GM21526 (cell line): Measurements from ENCODE around the gene RHOT2.

Experiments
- ATAC-seq: cut with Tn5 transposase; IDR thresholded peaks from one replicate; pipeline ENCODE4 v1.9.1; 2021; ENCODE audit warnings: moderate library complexity; ENCODE audit not compliant: unreplicated experiment, low FRiP score

RHOT2 gene

DNA sequence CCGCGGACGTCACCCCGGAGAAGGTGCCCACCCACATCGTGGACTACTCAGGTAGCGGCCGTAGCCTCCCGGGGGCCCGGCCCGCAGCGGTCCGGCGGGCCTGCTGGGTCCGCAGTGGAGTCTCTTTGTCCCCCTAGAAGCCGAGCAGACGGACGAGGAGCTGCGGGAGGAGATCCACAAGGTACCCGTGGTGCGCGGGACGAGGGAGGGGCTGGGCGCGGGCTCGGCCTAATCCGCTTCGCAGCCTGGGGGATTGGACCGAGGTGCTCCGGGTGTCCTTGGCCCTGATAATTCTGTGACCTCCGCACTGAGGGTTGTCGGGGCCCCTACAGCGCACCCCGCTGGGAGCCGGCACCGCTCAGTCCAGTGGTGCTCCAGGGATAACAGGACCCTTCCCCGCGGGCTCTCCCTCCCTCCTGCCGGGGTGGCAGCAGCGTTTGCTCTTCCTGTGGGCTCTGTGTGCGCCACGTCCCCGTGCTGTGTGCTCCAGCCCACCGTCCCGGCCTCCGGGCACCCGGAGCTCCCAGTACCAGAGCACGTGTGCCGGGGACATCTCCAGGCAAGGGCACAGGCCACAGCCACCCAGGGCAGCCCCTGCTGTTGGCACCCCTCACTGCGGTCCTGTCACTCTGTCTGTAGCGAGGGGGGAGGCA is 713 bp downstream of the RHOT2 start:
- no peak for ATAC-seq

- ATAC-seq = no peak
Measured at GRCh38 chr16:669666-670065, 1.7 kb downstream of the RHOT2 start.

GRCh38 chr16:670485-671352 is 2.8 kb downstream of the RHOT2 start:
- no peak for ATAC-seq

GRCh38 chr16:671353-672131 is 3.6 kb downstream of the RHOT2 start:
- ATAC-seq = no peak

DNA sequence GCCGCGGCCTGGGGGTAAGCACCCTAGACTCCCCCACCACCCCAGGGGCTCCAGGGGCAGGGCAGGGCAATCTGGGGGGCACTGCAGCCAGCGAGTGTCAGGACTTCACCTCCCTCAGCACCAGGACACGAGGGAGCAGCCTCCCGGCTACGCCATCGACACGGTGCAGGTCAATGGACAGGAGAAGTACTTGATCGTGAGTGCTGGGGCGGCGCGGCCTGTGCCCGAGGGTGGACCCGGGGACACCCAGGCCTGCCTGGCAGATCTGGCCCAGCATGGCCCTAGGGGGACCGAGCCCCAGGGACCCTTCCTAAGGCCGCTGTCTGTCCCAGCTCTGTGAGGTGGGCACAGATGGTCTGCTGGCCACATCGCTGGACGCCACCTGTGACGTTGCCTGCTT is 4.4 kb downstream of the RHOT2 start:
- ATAC-seq = no peak

- no peak for ATAC-seq
Measured at GRCh38 chr16:672851-673250, 4.9 kb downstream of the RHOT2 start.

DNA sequence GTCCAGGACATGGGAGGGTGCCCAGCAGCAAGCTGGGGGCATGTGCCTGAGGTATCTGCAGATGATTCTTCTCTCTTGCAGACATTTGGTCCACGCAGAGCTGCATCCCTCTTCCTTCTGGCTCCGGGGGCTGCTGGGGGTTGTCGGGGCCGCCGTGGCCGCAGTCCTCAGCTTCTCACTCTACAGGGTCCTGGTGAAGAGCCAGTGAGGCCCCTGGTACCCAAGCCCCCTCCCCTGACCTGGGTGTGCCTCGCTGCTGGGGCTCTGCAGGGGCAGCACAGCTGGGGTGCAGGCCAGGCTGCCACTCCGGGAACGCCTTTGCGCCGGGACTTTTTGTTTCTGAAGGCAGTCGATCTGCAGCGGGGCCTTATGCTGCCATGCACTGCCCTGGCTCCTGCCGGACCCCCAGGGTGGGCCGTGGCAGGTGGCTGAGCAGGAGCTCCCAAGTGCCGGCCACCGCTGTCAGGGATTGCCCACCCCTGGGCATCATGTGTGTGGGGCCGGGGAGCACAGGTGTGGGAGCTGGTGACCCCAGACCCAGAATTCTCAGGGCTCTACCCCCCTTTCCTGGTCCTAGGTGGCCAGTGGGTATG is 5.6 kb downstream of the RHOT2 start:
- ATAC-seq = no peak

DNA sequence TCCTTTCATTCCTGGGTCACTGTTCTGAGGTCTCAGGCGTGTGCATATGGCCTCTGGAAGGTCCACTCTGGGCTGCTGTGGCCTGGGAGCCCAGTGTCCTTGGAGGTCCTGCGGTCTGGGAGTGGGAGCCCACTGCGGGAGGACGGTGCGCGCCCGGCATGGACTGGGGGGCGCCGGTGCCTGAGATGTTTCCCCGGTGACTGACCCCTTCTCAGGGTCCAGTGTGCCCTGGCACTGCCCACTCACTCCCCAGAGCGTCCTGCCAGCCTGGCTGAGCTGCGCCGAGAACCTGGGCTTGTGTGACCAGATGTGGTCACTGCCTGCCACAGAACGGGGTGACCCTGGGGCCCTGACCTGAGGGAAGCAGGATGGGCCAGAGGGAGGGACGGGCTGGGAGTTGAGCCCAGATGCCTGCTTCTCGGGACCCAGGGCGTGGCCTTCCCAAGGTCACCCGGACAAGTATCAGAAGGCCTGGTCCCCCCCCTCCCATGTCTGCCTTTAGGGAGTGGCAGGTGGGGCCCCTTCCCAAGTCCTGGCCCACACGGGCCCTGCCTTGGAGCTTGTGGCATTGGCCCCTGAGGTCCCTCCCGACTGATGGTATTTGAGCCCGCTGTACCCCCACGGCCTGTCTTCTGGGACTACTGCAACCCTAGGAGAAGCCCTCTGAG is 6.4 kb downstream of the RHOT2 start:
- ATAC-seq = no peak

- ATAC-seq = no peak
Measured at GRCh38 chr16:674968-675883, 7.3 kb downstream of the RHOT2 start, which contains the start of gene RHBDL1. RHBDL1 (plus strand) TSS chr16:675671; CDS start chr16:675791, 120 bp downstream.

DNA sequence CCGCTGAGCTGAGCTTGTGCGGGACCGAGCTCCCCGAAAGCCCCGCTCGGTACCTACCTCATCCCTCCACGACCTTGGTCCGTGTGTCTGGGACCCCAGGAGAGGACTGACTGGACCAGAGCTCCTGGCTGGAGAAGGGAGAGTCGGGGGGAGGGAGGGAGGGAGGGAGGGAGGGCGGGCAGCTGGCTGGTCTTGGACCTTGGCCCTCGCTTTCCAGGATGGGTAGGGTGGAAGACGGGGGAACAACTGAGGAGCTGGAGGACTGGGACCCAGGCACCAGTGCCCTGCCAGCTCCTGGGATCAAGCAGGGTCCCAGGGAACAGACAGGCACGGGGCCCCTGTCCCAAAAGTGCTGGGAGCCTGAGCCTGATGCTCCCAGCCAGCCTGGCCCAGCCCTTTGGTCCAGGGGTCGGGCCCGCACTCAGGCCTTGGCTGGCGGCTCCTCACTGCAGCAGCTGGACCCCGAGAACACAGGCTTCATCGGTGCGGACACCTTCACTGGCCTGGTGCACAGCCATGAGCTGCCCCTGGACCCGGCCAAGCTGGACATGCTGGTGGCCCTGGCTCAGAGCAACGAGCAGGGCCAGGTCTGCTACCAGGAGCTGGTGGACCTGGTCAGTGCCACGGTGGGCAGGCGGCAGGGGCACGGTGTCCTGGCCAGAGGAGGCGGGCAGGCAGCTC is 8.1 kb downstream of the RHOT2 start:
- ATAC-seq = no peak

- no peak for ATAC-seq
Measured at GRCh38 chr16:676565-676902, 8.6 kb downstream of the RHOT2 start.

- no peak for ATAC-seq
Measured at GRCh38 chr16:676913-677312, 9.0 kb downstream of the RHOT2 start.

DNA sequence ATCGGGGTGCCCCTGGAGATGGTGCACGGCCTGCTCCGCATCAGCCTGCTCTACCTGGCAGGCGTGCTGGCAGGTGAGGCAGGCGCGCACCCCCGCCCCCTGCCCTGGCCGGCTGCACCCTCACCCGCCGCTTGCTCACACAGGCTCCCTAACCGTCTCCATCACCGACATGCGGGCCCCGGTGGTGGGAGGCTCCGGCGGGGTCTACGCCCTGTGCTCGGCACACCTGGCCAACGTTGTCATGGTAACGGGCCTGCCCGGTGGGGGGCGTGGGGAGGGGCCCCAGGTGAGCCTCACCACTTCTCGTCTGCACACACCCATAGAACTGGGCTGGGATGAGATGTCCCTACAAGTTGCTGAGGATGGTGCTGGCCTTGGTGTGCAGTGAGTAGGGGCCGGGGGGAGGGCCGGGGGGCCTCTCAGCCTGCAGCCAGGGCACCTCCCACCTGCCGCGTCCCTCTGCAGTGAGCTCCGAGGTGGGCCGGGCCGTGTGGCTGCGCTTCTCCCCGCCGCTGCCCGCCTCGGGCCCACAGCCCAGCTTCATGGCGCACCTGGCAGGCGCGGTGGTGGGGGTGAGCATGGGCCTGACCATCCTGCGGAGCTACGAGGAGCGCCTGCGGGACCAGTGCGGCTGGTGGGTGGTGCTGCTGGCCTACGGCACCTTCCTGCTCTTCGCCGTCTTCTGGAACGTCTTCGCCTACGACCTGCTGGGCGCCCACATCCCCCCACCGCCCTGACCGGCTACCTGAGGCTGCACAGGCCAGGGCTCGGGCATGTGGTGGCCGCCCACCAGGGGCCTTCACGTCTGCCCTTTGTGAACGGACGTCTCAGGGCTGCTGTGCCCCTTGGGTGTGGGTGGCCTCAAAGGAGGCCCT is 9.6 kb downstream of the RHOT2 start:
- ATAC-seq = no peak

DNA sequence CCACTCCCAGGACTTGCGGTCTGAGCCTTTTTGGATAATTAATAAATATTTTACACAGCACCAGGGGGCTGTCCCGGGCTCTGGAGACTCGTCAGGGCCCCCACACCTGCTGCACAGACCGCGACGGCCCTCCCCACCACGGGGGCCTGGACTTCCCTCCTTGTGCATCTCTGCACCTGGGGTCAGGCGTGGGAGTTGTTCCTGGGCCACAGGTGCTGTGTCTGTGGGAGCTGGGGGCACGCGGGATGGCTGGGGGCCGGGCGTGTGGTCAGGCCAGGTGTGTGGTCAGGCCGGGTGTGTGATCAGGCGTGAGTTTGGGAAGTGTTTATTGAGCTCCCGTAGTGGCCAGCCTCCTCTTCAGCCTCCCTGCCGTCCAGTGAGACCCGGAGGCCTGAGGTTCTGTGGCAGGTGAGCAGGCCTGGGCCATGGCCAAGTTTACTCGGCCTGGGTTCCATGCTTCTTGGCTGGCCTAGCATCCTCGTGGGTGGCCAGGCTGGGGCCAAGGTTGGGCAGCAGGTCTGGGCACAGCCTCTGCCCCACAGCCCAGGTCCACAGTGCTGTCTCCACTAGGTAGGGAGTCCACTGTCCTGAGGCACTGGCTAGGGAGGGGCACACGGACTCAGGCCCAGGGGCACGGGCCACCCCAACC is 10.4 kb downstream of the RHOT2 start:
- ATAC-seq = no peak

- ATAC-seq = no peak
Measured at GRCh38 chr16:678858-679813, 11.2 kb downstream of the RHOT2 start.
